ENCODE data around the gene CALN1.

GRCh38 chr7:72278550-72278949 is 133.6 kb downstream of the CALN1 start:
- no peak for TF ChIP-seq POLR2AphosphoS5 (IDR thresholded peaks at IDR 0.05; ENCODE audit: low read depth, low read length)
- no peak for TF ChIP-seq CTCF (IDR thresholded peaks at IDR 0.05)
- no peak for TF ChIP-seq REST (IDR thresholded peaks at IDR 0.05; ENCODE audit: insufficient read depth in 1 of 2, low read depth in 2 of 2, low read length in 1 of 2)
- TF ChIP-seq SIN3A (IDR thresholded peaks at IDR 0.05; ENCODE audit: borderline replicate concordance, insufficient read depth, low read depth, low read length) = no peak
- no peak for TF ChIP-seq TCF7L2 (IDR thresholded peaks at IDR 0.05; ENCODE audit: low read depth, low read length)

Measured in Panc1 (cell line).